ENCODE results near the gene CFAP97D1. TPM values are rescaled to one million over a fixed set of nuclear protein-coding genes. Genes with fewer than 3 reads are reported as not detected.

CFAP97D1 gene
- total RNA-seq, 2 donors from 2014 or later = not detected

GRCh38 chr17:43779145-43780125 lies 800 bp upstream of the CFAP97D1 start:
- no peak for TF ChIP-seq CTCF (IDR thresholded peaks at IDR 0.05)
- DNase-seq = no peak
- intact Hi-C loops (cut with DNase I) = no loop called here
- H3K4me3 ChIP-seq = peak overlapping the region; percentile 98
- no peaks in the 10 kb centered on the region for H3K4me1 ChIP-seq
- H3K27ac ChIP-seq = peak overlapping the region; percentile 99
- peak overlapping the region; percentile 48 to 99 for H3K9ac ChIP-seq (ENCODE audit: low read depth in 2 of 2, low read length in 2 of 2)
- no peaks in the 10 kb centered on the region for H3K36me3 ChIP-seq
- no peaks in the 10 kb centered on the region for H3K27me3 ChIP-seq
- H3K9me3 ChIP-seq = no peaks in the 10 kb centered on the region

GRCh38 chr17:43782913-43783680 lies 2.9 kb downstream of the CFAP97D1 start:
- intact Hi-C loops (cut with DNase I) = no loop called here
- TF ChIP-seq CTCF (IDR thresholded peaks at IDR 0.05) = no peak
- DNase-seq = no peak
- H3K9me3 ChIP-seq = no peaks in the 10 kb centered on the region
- H3K9ac ChIP-seq (ENCODE audit: low read depth in 2 of 2, low read length in 2 of 2) = no peak overlapping the region
- H3K27ac ChIP-seq = no peak overlapping the region
- no peaks in the 10 kb centered on the region for H3K36me3 ChIP-seq
- no peak overlapping the region for H3K4me3 ChIP-seq
- no peaks in the 10 kb centered on the region for H3K4me1 ChIP-seq
- H3K27me3 ChIP-seq = no peaks in the 10 kb centered on the region

- no peak for DNase-seq
- intact Hi-C loops (cut with DNase I) = no loop called here
- H3K27me3 ChIP-seq = no peaks in the 10 kb centered on the region
Measured at GRCh38 chr17:43784068-43784467, 3.8 kb downstream of the CFAP97D1 start.

GRCh38 chr17:43784628-43785101 lies 4.4 kb downstream of the CFAP97D1 start:
- Histone ChIP-seq H3K27ac (no peak overlapping the region), H3K36me3 (no peaks in the 10 kb centered on the region), H3K27me3 (no peaks in the 10 kb centered on the region), H3K9ac (ENCODE audit: low read depth in 2 of 2, low read length in 2 of 2) (no peak overlapping the region), H3K4me1 (no peaks in the 10 kb centered on the region), H3K4me3 (no peak overlapping the region), H3K9me3 (no peaks in the 10 kb centered on the region)
- TF ChIP-seq CTCF (IDR thresholded peaks at IDR 0.05) = no peak
- no peak for DNase-seq
- intact Hi-C loops (cut with DNase I) = loop anchor here (5.0 kb wide), 1 partner anchor 63 kb away; the partner anchor contains the start of gene CD300LG

More at GRCh38 chr17:43784068-43784467, 3.8 kb downstream of the CFAP97D1 start:
- no peak for TF ChIP-seq CTCF (IDR thresholded peaks at IDR 0.05)
- Histone ChIP-seq H3K9ac (ENCODE audit: low read depth in 2 of 2, low read length in 2 of 2) (no peak overlapping the region), H3K4me1 (no peaks in the 10 kb centered on the region), H3K36me3 (no peaks in the 10 kb centered on the region), H3K4me3 (no peak overlapping the region), H3K9me3 (no peaks in the 10 kb centered on the region), H3K27ac (no peak overlapping the region)

- Histone ChIP-seq H3K9me3 (no peaks in the 10 kb centered on the region), H3K4me3 (no peak overlapping the region), H3K27ac (no peak overlapping the region), H3K9ac (ENCODE audit: low read depth in 2 of 2, low read length in 2 of 2) (no peak overlapping the region), H3K36me3 (no peaks in the 10 kb centered on the region), H3K4me1 (no peaks in the 10 kb centered on the region), H3K27me3 (no peaks in the 10 kb centered on the region)
- intact Hi-C loops (cut with DNase I) = loop anchor here (5.0 kb wide), 1 partner anchor 60 kb away; the partner anchor contains the start of gene CD300LG
- DNase-seq = no peak
- no peak for TF ChIP-seq CTCF (IDR thresholded peaks at IDR 0.05)
Measured at GRCh38 chr17:43787728-43788127, 7.5 kb downstream of the CFAP97D1 start.

All from colonic mucosa (tissue), 4 donors.